ENCODE data around the gene ADPRM.

ADPRM gene

DNA sequence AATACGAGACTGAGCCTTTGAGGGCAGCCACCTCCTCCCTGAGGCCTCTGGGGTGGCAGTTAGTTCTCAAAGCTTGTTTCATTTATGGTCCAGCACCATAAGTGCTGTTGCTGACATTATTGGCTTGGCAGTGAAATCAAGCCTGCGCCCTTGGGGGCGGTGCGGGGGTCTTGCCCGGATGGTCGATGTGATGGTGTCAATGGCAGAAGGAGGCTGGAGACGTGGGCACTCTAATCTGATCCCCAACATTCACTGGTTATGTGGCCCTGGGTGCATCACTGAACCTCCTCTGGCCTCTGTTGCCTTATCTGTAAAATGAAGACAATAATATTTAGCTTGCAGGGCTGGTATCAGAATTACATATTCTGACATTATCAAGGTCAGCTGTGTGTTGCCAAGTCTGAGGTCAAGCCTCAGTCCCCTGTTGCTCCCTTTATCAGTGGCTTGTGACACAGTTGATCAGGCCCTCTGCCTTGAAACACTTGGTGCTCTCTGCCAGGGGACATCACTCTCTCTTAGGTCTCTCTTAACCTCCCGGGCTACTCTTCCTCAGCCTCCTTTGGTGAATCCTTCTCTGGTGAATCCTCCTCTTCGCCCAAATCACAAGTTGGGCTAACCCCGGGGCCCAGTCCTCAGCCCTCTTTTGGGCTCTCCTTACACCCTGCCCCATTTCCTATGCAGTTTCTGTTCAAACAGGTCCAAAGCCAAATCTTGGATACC is 44.2 kb downstream of the ADPRM start:
- no peak for DNase-seq (ENCODE audit: low read depth)

DNA sequence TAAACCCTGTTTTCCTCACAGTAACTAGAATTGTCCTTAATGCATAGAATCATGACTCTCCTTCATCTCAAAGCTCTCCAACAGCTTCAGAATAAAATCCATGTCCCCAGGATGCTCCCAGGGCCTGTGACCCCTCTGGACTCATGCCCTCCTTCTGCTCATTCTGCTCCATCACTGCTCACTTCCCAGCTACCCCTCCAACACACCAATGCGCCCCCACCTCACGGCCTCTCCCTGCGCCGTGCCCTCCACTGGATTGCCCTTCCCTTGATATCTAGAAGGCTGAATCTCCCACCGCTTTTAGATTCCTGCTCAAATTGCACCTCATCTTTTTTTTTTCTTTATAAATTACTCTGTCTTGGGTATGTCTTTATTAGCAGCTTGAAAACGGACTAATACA is 45.0 kb downstream of the ADPRM start:
- no peak for DNase-seq (ENCODE audit: low read depth)

DNA sequence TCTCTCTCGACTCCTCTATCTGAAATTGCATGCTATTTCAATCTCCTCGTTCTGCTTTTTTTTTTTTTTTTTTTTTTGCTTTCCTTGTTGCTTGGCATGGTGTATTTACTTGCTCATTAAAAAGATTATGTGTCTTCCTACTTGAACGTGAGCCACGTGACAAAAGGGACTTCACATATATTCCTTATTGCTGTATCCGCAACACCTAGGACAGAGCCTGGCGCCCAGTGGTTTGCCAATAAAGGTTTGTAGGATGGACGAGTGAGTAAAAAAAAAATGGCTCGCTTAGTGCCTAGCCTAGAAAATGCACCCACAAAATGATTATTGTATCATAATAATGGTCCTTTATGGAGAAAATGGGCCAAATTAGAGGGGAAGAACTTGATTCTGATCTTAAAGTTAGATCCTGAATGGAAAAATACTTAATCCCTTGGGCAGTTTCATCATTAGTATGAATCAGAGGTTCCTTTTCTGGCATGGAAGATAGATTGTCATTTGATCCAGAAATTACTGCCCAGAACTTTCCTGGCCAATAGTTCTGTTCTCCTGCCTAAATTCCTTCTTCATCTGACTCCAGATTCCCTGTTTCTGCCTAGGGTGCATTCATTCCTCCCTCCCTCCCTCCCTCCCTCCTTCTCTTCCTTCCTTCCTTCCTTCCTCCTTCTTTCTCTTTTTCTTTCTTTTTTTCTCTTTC is 46.1 kb downstream of the ADPRM start:
- no peak for DNase-seq (ENCODE audit: low read depth)

DNA sequence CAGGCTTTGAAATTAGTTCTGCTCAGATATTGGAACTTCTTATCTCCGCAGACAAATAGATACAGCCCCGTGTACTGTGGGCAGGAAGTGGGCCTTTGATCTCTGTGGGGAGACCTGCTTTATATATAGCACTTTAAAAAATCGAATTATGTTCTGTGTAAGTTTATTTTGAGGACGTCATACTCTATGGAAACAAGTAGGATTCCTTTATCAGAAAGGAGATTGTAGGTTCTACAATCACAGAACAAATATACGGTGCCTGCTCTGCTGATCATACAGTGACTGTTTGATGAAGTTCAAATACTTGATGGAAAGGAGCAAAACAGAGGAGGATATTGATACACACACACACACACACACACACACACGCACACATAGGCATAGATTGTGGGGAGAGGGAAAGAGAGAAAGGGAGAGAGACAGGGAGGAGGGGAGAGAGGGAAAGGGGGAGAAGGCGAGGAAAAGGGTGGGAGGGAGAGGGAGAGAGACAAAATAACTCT is 47.2 kb downstream of the ADPRM start:
- no peak for DNase-seq (ENCODE audit: low read depth)

DNA sequence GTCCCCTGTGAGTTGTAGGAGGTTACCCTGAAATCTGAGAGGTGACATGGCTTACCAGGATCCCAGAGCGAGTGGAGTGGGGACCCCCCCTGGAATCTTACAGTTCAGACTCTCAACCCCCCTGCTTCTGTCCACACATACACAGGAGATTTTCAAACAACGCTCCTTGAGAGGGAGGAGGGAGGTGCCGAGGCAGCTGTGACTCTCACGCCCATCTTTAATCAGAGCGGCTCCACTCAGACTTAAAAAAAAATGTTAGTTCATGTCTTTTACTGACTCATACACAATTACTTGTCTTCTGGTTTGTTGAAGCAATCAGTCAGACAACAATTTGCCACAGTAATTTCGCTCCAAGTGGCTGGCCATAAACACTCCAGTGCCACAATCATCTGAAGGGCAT is 47.8 kb downstream of the ADPRM start:
- DNase-seq (ENCODE audit: low read depth) = no peak

DNA sequence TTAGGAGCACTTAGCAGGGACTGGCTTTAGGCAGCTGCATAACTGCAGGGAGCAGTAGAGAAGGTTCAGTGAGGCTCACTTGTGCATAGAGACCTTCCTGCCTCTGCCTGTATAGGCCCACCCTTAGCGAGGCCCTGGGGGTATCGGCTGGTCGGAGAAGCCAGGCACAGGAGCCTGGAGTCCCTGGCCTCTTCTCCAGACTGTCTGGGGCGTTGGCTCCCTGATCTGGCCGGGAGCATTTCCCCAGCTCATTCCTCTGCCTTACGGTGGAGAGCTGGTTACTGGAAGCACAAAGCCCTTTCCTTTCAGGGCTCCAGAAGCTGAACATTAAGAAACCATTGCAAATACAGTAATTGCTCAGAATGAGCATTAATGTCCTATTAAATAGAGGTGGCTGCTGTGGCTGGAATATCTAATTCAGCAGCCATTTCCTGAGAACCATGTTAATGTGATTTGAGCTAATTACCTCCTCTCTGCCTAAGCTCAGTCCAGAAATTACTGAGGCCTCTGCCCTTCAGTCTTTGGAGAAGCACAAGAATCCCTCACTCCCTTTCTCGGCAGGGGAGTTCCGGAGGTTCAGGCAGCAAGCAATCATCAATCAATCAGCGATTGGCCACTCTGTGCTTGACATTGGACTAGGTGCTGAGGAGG is 51.3 kb downstream of the ADPRM start:
- DNase-seq (ENCODE audit: low read depth) = no peak

DNA sequence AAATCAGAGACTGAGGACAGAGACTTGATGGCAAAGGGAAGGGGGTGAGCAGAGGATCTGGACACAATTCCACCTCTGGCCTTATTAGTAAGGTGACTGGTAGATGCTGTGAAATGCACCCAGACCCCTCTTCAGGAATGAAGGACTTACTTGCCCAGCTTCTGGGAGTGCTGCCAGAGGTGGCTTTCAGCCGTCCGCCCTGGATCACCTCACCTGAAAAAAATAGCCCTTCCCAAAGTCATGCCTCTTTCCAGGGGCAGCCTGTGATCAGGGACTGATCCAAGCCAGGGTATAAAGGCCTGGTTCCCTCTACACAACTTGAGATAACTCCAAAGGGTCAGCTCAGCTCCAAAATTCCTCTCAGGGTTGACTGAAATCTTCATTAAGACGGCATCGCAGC is 52.8 kb downstream of the ADPRM start:
- no peak for DNase-seq (ENCODE audit: low read depth)

DNA sequence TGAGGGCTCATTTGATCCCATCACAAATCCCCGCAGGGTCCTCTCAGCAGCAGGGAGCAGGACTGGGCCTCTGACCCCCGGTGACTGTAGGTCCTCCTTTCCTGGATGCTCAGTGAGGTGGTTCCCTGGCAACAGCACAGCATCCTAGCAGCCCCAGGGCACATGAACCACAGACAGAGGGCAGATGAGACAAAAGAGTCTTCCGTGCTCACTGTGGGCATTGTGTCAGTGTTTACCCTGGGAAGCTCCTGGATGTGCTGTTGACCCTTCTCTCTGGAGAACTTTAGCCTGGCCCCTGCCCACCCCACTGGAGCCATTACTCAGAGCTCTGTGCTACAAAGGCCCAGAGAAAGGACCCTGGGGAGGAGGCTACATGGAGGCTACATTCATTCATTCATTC is 54.2 kb downstream of the ADPRM start:
- DNase-seq (ENCODE audit: low read depth) = no peak

DNA sequence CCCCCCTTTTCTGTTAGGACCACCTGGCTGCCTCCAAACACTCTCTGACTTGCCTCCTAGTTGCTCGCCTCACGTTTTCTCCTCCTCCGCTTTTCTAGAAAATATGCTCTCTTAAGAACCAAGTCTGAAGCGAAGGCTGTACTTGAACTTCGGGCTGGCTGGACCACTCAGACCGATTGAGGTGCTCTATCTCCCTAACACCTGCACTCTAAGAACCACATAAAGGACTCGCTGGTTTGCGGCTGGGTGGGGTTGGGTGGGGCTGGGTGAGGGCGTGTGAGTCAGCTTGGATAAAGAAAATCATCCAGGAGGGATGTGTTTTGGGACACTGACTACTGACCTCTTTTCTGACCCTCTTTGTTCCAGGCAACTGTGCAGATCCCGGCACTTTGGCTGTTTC is 55.3 kb downstream of the ADPRM start:
- no peak for DNase-seq (ENCODE audit: low read depth)

DNA sequence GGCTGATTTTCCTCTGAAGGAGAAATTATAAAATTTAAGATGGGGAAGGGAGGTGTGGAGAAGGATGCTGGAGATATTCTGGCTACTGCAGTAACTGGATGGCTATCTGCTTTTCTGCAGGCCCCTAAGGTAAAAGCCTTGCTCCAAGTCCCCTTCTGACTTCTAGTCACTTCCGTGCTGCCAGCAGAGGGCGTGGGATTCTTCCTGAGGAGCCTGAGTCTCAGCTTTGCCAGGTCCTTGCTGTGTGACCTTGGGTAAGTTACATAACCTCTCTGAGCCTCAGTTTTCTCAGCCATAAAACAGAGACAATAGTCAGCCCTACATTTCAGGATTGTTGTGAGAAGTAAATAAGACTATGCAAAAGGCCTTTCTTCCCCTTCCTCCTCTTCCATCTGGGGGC is 56.7 kb downstream of the ADPRM start:
- peak; percentile 25 for DNase-seq (ENCODE audit: low read depth)

DNA sequence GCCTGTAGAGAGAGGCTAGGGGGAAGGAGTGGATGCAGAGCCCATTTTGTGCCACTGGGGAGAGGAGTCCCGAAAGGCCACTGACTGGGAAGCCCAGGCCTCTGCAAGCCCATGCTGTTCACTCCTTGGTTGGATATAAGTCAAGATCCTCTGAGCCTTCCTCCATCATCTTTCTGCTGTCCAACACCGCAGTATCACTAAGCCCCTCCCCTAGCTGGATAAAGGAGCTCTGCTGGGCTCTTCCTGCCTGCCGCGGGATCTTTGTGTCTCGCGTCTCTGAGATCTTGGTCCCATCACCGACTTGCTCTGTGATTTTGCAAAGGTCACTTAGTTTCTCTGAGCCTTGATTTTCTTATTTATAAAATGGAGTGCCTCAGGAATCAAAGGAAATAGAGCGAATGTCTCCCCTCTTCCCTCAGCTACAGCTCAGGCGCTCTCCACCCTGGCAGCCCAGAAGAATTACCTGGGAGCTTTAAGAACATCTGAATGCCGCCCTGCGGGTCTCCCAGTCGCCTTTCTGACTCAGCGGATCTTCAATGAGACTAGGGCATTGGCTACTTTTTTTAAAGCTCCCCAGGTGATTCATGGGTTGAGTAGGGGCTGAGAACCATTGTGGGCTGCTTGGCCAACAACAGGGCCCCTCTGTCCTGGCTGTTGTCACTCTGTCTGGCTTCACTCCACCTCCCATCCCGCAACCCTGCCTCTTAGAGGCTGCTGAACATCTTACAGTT is 57.6 kb downstream of the ADPRM start:
- no peak for DNase-seq (ENCODE audit: low read depth)

DNA sequence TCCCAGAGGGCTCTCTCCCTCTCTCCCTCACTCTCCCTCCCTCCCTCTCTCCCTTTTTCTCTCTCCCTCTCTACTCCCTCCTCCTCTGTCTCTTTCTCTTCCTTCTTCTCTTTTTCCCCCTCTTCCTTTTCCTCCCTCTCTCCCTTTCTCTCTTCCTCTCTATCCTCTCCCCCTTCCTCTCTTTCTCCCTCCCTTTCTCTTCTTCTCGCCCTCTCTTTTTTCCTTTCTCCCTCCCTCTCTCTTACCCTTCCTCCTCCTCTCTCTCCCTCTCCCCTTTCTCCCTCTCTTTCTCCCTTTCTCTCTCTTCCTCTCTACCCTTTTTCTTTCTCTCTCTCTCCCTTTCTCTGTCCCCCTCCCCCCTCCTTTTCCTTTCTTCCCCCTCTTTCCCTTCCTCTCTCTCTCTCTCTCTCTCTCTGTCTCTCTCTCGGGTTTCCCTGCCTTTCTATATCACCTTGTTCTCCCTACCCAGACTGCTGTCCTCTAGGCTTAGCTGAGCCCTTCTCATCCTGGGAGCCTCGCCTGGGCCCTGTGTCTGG is 58.3 kb downstream of the ADPRM start:
- no peak for DNase-seq (ENCODE audit: low read depth)

DNA sequence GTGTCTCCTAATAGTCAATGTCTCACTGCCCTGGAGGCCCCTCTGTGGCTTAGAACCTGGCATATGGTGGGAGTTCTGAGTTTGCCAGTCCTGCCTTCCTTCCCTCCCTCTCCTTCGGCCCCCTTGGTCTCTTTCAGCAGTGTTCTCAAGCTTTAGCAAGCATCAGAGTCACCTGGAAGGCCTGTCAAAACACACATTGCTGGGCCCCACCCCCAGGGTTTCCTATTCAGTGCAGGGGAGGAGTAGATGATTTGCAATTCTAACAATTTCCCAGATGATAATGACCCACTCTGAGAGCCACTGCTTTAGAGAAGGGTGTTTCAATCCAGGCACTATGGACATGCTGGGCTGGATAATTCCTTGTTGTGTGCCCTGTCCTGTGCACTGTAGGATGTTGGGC is 58.8 kb downstream of the ADPRM start:
- DNase-seq (ENCODE audit: low read depth) = no peak

DNA sequence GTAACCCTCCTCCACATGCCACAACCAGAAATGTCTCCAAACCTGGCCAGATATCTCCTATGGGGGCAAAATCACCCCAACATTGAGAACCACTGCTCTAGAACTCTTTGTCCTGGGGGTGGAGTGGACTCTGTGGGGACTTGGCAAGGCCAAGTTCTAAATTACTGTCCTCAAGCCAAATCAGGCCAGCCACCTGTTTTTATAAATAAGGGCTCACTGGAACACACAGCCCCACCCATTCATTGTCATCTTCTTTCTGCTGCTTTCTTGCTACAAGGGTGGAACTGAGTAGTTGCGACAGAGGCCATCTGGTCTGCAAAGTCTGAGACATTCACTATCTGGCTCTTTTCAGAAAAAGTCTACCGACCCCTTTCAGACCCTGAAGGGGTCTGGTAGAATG is 59.2 kb downstream of the ADPRM start:
- no peak for DNase-seq (ENCODE audit: low read depth)

DNA sequence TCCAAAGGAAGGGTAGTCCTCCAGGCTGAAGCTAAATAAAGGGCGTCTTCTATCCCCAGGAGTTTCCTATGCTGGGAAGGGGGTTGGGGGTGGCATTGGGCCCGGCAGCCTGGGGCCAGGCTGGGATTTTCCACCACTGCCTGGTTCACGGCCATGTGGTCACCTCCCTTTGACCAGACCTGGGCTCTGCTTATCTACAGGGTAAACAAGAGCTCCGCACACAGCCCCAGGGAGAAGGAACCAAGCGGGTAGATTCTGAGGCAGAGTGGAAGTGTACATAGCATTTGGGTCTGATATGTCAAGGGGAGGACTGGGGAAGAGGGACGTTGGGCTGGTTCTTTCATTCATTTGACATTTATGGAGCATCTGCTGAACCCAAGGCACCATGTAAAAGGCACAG is 59.7 kb downstream of the ADPRM start:
- no peak for DNase-seq (ENCODE audit: low read depth)

DNA sequence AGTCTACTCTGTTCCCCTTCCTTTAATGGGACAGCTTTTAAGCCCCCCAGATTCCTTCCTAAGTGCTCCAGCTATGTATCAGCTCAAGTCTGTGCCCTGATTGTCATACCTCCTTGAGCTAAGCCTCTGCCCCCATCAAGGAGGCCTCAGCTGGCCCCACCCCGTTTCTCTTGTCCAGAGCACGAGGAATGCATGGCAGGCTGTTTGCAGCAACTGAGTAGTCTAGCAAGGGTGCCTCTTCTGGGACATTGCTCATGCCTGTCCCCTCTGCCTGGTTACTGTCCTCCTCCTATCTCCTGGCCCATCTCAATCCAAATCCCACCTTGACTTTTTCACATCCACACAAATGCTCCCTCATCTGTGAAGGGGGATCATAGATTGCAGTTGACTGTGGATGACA is 60.3 kb downstream of the ADPRM start:
- no peak for DNase-seq (ENCODE audit: low read depth)

DNA sequence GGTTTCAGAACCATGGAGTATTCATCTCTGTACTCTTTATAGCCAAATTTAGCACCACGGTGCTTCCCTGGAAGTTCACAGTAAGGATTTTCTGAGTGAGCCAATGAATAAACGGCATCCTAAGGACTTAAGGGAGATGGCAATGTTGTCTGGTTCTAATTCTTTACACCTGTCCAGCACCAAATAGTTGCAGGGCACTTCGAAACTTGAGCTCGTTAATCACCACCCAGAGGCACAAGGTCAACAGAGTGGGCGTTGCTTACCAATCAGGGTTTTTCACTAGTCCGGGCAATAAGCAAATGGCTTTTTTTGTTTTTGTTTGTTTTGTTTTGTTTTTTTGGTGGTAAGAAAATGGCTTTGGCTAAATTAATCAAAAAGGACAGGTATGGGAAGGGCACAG is 60.7 kb downstream of the ADPRM start:
- no peak for DNase-seq (ENCODE audit: low read depth)
